ENCODE results near the gene CORO2B. TPM values are rescaled to one million over a fixed set of nuclear protein-coding genes. Genes with fewer than 3 reads are reported as not detected.

Gene CORO2B
- polyA plus RNA-seq, 3 donors from 2014 or later, result not detected

Other genes starting within 250 kb of the CORO2B start
- not detected for gene ITGA11, start 146.8 kb upstream of the CORO2B start, polyA plus RNA-seq
- gene ANP32A, start 241.9 kb downstream of the CORO2B start, polyA plus RNA-seq, result 100 to 1,000 TPM in 1 of 3 donors, 10 to 100 TPM in 2; 76.3 to 147 (median 85.2) TPM

Measured in immature natural killer cell (primary cell).